K562 (cell line): ENCODE results near the gene DPH1. TPM values are rescaled to one million over a fixed set of nuclear protein-coding genes. Genes with fewer than 3 reads are reported as not detected.

Experiments used
- ATAC-seq: fragments of 200-7000 bp; cut with Tn5 transposase; 3 replicates; pipeline ENCODE4 v1.9.1; 2020; ENCODE audit warnings: moderate library complexity
- BruUV-seq: library from RNA; stranded (reverse); fragments of 400-500 nt; replicated peaks from 2 replicates; lab custom pipeline; 2021; lab: Mats Ljungman, UMichigan
- CTCF ChIA-PET: fragments of 300-600 bp; formaldehyde crosslinking; extraction: SDS; loops from one replicate; lab custom pipeline; 2021; ENCODE audit warnings: low intra/inter-chr PET ratio; lab: Yijun Ruan, JAX
- POLR2A ChIA-PET: fragments of 300-600, 350-650 bp; sonication (Branson Sonifier 250); formaldehyde crosslinking; extraction: SDS; loops from one replicate; lab custom pipeline; 2021; ENCODE audit warnings: antibody characterized with exemption, inconsistent platforms; lab: Yijun Ruan, JAX
- DNase-seq, 4 experiments: peaks; one replicate each; pipeline versions ENCODE4 v3.0.0 to v3.0.0-alpha.2; 2011 to 2018; ENCODE audit warnings: low spot score in 3 of 4, mixed read lengths in 3 of 4; ENCODE audit errors: extremely low read depth in 1 of 4
- FAIRE-seq: peaks from 2 replicates; lab custom pipeline; 2011; peaks lifted over from hg19 to GRCh38; lab: Jason Lieb, UNC
- H2AFZ ChIP-seq: 2 replicates; pipeline ENCODE4 v1.6.0; 2011; ENCODE audit warnings: low read depth, low read length, control low read depth, inconsistent platforms
- H3K27ac ChIP-seq: fragments of 200-600 bp; 3 replicates; pipeline ENCODE4 v1.8.0; 2011; ENCODE audit warnings: low read depth, mild to moderate bottlenecking, control low read depth, inconsistent platforms, low read length, moderate library complexity, mixed read lengths; ENCODE audit errors: extremely low read depth
- H3K27me3 ChIP-seq, 2 experiments: fragments of 300-600 bp in 1 of 2; 2 replicates in 1 of 2; 3 replicates in 1 of 2; pipeline versions ENCODE4 v1.6.0 to v1.8.0; 2011; ENCODE audit warnings: inconsistent platforms in 2 of 2, low read length in 2 of 2, mild to moderate bottlenecking in 1 of 2, mixed read lengths in 1 of 2, moderate library complexity in 1 of 2; ENCODE audit not compliant: control insufficient read depth in 2 of 2, insufficient read depth in 2 of 2
- H3K36me3 ChIP-seq: fragments of 300-600 bp; 3 replicates; pipeline ENCODE4 v1.8.0; 2011; ENCODE audit warnings: mild to moderate bottlenecking, low read length, inconsistent platforms; ENCODE audit not compliant: control insufficient read depth, insufficient read depth
- H3K4me1 ChIP-seq, 2 experiments: fragments of 200-600 bp in 1 of 2; replicated peaks in 1 of 2; 2 replicates in 1 of 2; 3 replicates in 1 of 2; pipeline versions ENCODE4 v1.5.1 to v1.8.0; 2011; ENCODE audit warnings: inconsistent platforms in 2 of 2, low read length in 2 of 2, mild to moderate bottlenecking in 1 of 2, mixed read lengths in 1 of 2, moderate library complexity in 1 of 2; ENCODE audit not compliant: control insufficient read depth in 2 of 2, insufficient read depth in 2 of 2
- H3K4me2 ChIP-seq: 2 replicates; pipeline ENCODE4 v1.6.1; 2011; ENCODE audit warnings: low read length, control low read depth, inconsistent platforms, mixed read lengths; ENCODE audit not compliant: insufficient read depth
- H3K4me3 ChIP-seq: fragments of 200-600 bp; sonication (generic), shearing (Covaris generic); 2 replicates; pipeline ENCODE4 v1.5.1; 2016; ENCODE audit warnings: control low read depth, inconsistent platforms
- H3K79me2 ChIP-seq: fragments of 200-600 bp; 3 replicates; pipeline ENCODE4 v1.8.0; 2011; ENCODE audit warnings: low read length, inconsistent platforms; ENCODE audit not compliant: control insufficient read depth, insufficient read depth
- H3K9ac ChIP-seq, 2 experiments: 2 replicates each; pipeline versions ENCODE4 v1.6.0 to v1.6.1; 2011; ENCODE audit warnings: low read depth in 2 of 2, low read length in 2 of 2, control low read depth in 1 of 2, inconsistent platforms in 1 of 2, mild to moderate bottlenecking in 1 of 2, mixed read lengths in 1 of 2; ENCODE audit not compliant: insufficient read depth in 1 of 2
- H3K9me1 ChIP-seq: one replicate; pipeline ENCODE4 v1.6.0; 2011; ENCODE audit warnings: inconsistent platforms, mild to moderate bottlenecking, low read length, moderate library complexity; ENCODE audit not compliant: control insufficient read depth, insufficient read depth
- H3K9me3 ChIP-seq: replicated peaks from 2 replicates; pipeline ENCODE4 v1.5.1; 2011; ENCODE audit warnings: low read depth, low read length, inconsistent platforms; ENCODE audit not compliant: control insufficient read depth, insufficient read depth
- H4K20me1 ChIP-seq: replicated peaks from 2 replicates; pipeline ENCODE4 v1.6.1; 2011; ENCODE audit warnings: low read length, inconsistent platforms, mixed read lengths; ENCODE audit not compliant: control insufficient read depth, insufficient read depth
- POU5F1 ChIP-seq: fragments of 150-350 bp; IDR thresholded peaks from 2 replicates; pipeline ENCODE4 v1.6.1; 2014; ENCODE audit warnings: borderline replicate concordance, low read length, low read depth, mild to moderate bottlenecking; ENCODE audit not compliant: partially characterized antibody
- PRPF4 ChIP-seq: fragments of 200-400 bp; formaldehyde crosslinking; IDR thresholded peaks from one replicate; pipeline ENCODE4 v1.6.1; 2017; ENCODE audit warnings: low read length, low read depth, mild to moderate bottlenecking; ENCODE audit not compliant: insufficient read depth, poor library complexity, severe bottlenecking
- WGBS: fragments of 100-300 bp; shearing (Covaris generic); methylation state at CpG from one replicate; pipeline ENCODE4 v1.1.6; 2016; ENCODE audit warnings: low coverage, mixed read lengths; ENCODE audit not compliant: insufficient coverage; ENCODE audit errors: missing lambda C conversion rate; 5-methylcytosine and 5-hydroxymethylcytosine counted together
- in situ Hi-C: fragments of 300-500 bp; cut with MboI; formaldehyde crosslinking; loops from 4 replicates; pipeline ENCODE4 v1.15.0; 2018; ENCODE audit warnings: inconsistent platforms, mixed read lengths
- intact Hi-C: fragments of 100-400 bp; cut with micrococcal nuclease; formaldehyde crosslinking; loops from 2 replicates; pipeline ENCODE4 v1.14.2; 2022
- polyA plus RNA-seq, 8 experiments: library from polyadenylated mRNA; depleted of rRNA in 4 of 8; stranded (reverse) in 5 of 8; unstranded in 3 of 8; fragments of >200 nt; fragmentation: Nextera tagmentation in 2 of 8; fragmentation: Illumina TruSeq in 1 of 8; extraction: Ambion mirVana in 2 of 8; extraction: Trizol in 1 of 8; gene quantifications; 2 replicates each; pipeline versions ENCODE4 v1.2.1 to v1.2.3, GENCODE V29; 2011 to 2014; ENCODE audit warnings: inconsistent platforms in 1 of 8, missing spikeins in 1 of 8
- total RNA-seq, 7 experiments: library from RNA; depleted of rRNA in 6 of 7; stranded (reverse); fragments of >200 nt in 6 of 7; fragmentation: Illumina TruSeq in 2 of 7; extraction: Trizol in 2 of 7; gene quantifications; 2 replicates each; pipeline versions ENCODE4 v1.2.1 to v1.2.3, GENCODE V29; 2011 to 2021; ENCODE audit warnings: low replicate concordance in 1 of 7
- TF ChIP-seq, protein P1 (sequence below): sonication (generic); formaldehyde crosslinking; IDR thresholded peaks from 2 replicates; pipeline ENCODE4 v1.8.0; 2022; ENCODE audit warnings: mild to moderate bottlenecking, missing genetic modification reagents

DPH1 gene
- total and polyA plus RNA-seq, 9 of the 15 experiments (the other 6 are each of a cell fraction or from before 2014, with no cell fraction given), result 0.42 to 40.6 (median 20.2) TPM

GRCh38 chr17:2028737-2029136 lies 1.2 kb upstream of the DPH1 start:
- no peaks in the 10 kb centered on the region for H3K9me1 ChIP-seq
- FAIRE-seq (no peak), DNase-seq (no peak), ATAC-seq (no peak)
- peaks cover 16% of the 10 kb centered on the region for H3K79me2 ChIP-seq
- WGBS, result 89% methylated on average over 3 of the region's 6 CpGs
- BruUV-seq, result no TSS peak
- CTCF ChIA-PET, result no interaction called here
- no peaks in the 10 kb centered on the region for H3K9me3 ChIP-seq
- H3K9ac ChIP-seq, result no peak overlapping the region
- POLR2A ChIA-PET, result interaction anchor here (0.5 to 0.8 kb wide), 3 partner anchors 9 to 183 kb away, joined by 3 to 4 read pairs (median 3); no protein-coding TSS in a partner anchor
- no peak overlapping the region for H3K4me3 ChIP-seq
- no peak overlapping the region for H3K27ac ChIP-seq
- peaks cover 8 to 47% of the 10 kb centered on the region in 2 experiments; a peak in 4 of 5 replicates for H3K4me1 ChIP-seq
- H2AFZ ChIP-seq, result no peak overlapping the region
- H3K27me3 ChIP-seq, result peaks cover 0 to 18% of the 10 kb centered on the region in 2 experiments; a peak in 2 of 5 replicates
- 0 out of 3 replicates have a peak, but pooled peaks cover 5% of the 10 kb centered on the region for H3K36me3 ChIP-seq
- TF ChIP-seq POU5F1 (no peak), PRPF4 (no peak)
- TF ChIP-seq, protein P1, sequence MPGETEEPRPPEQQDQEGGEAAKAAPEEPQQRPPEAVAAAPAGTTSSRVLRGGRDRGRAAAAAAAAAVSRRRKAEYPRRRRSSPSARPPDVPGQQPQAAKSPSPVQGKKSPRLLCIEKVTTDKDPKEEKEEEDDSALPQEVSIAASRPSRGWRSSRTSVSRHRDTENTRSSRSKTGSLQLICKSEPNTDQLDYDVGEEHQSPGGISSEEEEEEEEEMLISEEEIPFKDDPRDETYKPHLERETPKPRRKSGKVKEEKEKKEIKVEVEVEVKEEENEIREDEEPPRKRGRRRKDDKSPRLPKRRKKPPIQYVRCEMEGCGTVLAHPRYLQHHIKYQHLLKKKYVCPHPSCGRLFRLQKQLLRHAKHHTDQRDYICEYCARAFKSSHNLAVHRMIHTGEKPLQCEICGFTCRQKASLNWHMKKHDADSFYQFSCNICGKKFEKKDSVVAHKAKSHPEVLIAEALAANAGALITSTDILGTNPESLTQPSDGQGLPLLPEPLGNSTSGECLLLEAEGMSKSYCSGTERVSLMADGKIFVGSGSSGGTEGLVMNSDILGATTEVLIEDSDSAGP (CRISPR knock-in tag), result peak; percentile 82
- TF ChIP-seq, all 486 proteins: peak for 1
- Histone ChIP-seq H3K4me2 (no peak overlapping the region), H4K20me1 (0 out of 2 replicates have a peak, but pooled peaks cover 2% of the 10 kb centered on the region)
- in situ Hi-C loops (no loop called here), intact Hi-C loops (no loop called here)
